NCI-H146 (cell line): ENCODE results near the gene CPSF7.
"Not testable (repeated sequence)": the region's sequence is repeated elsewhere in the genome, so short reads cannot be mapped to it uniquely, and the experiment has no call there.

ENCODE experiments used
- DNase-seq: peaks from one replicate; lab custom pipeline; 2025; lab: John Stamatoyannopoulos, UW

The CPSF7 gene

DNA sequence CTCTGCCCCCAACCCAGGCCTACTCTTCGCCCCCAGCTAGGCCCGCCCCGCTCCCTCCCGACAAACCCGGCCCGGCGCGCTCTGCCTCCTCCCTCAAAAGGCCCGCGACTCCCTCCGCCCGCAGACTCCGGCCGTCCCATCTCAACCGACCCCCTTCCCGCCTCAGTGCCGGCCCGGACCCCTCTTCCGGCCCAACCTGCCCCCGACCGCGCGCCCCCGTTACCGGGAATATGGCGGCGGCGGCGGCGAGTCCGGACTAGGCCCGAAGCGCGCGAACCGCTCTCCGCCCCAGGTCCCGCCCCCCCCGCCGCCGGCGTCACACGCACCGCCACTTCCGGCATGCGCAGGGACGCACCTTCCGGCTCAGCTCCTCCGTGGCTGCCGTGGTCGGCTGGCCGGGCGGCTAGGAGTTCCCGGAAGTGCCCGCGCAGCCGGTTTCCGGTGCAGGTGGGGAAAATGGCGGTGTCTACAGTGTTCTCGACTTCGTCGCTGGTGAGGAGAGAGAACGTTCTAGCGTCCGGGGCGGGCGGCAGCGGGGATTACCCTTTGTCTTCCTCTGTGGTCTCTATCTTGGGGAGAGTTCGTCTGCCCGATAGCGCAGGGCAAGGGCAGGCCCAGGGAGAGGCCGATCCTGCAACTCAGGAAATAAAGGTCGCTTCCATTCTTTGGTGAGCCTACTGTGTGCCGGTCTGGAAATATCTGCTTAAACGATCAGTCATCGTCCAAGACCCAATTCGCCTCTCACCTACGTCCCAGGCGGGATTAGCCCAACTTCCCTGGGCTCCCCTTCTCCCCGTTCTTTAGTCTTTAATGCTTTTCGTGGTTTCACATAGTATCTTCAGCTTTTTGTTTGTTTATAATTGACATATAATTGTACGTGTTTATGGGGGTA lies at the start of gene CPSF7, which contains the start of gene SDHAF2:
Gene CPSF7, minus strand, starts transcription at position 285 of the 892 bp plus-strand sequence. CDS start 740 bp downstream, outside the sequence.
Gene SDHAF2, plus strand, starts transcription at position 434 of the 892 bp plus-strand sequence. Its CDS starts 23 bp downstream, at position 457.
- DNase-seq: peak; percentile 97

GRCh38 chr11:61477727-61478148 lies 48.0 kb upstream of the CPSF7 start:
- peak; percentile 27 for DNase-seq

DNA sequence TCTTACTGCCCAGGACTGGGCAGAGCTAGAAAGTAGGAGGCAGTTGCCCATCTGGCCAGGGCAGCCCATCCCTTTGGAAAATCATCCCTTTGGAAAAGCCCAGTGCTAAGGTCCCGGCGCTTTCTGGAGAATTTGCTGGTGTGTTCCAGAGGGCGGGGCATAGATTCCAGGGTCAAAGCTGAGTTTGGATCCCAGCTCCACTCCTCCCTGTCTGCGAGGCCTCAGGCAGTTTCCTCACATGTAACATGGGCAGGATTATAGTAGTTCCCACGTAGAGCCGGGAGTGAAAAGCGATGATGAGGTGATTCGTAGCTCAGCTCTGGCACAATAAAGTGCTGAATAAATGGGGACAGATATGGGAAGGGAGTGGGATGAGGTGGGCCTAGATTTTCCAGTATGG lies 47.4 kb upstream of the CPSF7 start:
- DNase-seq: no peak

- DNase-seq: no peak
Observed at GRCh38 chr11:61476371-61476770, 46.6 kb upstream of the CPSF7 start.

DNA sequence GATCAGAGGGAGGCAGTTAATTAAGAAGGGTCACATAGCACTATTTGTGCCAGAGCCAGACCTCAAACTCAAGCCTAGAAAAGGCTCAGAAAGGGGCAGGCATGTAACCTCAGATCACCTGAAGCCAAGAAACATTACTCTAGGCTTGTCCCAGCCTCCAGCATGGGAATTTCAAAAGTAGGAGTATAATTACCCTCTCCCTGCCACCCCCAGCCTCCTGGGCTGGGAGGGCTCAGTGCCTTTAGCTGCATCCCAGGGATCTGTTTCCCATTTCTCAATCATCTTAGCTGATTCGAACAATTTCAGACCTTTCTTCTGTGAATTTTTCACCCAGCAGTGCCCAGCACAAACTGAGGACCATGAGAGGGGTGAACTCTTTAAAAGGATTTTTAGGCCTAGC lies 45.7 kb upstream of the CPSF7 start:
- no peak for DNase-seq

GRCh38 chr11:61474013-61474643 lies 44.4 kb upstream of the CPSF7 start:
- no peak for DNase-seq

DNA sequence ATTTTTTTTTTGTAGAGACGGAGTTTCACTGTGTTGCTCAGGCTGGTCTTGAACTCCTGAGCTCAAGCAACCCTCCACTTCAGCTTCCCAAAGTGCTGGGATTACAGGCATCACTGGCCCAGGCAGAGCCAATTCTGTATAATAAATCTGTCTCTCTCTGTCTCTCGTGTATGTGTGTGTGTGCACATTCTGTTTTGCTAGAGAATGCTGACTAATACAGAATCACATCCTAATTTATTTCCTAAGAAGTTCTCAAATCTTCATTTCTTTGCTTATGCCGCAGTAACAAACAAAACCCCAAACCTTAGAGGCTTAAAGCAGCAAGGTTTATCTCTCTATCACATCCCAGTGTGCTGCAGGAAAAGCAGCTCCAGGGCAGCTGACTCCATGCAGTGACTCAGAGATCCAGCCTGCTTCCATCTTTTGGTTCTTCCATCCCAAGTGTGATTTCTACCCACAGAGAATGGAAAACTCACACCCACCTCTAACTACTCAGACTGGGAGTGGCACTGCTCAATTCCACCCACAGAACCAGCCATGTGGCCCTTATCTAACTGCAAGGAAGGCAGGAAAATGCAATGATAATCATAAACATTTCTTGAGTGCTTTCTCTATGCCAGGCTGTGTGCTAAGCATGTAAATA lies 43.7 kb upstream of the CPSF7 start:
- DNase-seq: no peak

GRCh38 chr11:61472868-61473267 lies 43.1 kb upstream of the CPSF7 start:
- no peak for DNase-seq

- no peak for DNase-seq
Observed at GRCh38 chr11:61472282-61472681, 42.5 kb upstream of the CPSF7 start.

GRCh38 chr11:61468002-61468401 lies 38.2 kb upstream of the CPSF7 start:
- no peak for DNase-seq

- DNase-seq: not testable (repeated sequence)
Observed at GRCh38 chr11:61467602-61468001, 37.8 kb upstream of the CPSF7 start.

DNA sequence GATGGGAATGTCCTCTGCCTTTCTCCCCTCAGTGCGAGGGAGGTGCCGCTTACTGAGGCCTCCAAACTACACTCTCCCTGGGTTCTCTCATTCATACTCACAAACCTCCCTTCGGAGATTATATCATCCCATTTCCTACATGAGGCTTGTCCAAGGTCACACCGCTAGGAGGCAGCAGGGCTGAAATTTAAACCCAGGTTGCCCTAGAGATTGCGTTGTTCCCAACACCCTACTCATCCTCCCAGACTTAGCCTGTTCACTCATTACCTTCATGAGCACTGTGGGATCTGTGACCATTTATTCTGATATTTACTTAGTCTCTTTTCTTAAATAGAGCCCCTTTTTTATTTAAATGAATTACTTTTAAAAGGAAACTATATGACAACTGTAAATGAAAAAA lies 31.2 kb upstream of the CPSF7 start:
- no peak for DNase-seq

- no peak for DNase-seq
Observed at GRCh38 chr11:61460474-61460881, 30.7 kb upstream of the CPSF7 start.

GRCh38 chr11:61454520-61454919 lies 24.7 kb upstream of the CPSF7 start:
- DNase-seq: no peak

DNA sequence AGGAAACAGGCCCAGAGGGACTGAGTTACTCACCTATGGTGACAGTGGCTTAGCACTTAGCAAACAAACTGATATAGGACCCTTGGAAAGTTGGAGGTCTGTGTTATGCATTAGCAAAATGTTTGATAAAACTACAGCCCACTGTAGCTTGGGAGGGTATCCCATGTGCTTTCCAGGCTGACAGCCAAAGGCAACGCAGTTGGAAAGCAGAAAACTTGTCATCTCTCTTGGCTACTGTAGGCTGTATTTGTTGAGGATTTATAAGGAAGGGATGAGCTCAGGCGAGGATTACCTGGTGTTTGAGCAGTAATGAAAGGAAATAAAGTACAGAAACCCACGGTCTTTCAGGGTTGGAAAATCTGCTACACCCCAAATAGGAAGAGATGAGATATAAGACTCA lies 23.9 kb upstream of the CPSF7 start:
- no peak for DNase-seq

DNA sequence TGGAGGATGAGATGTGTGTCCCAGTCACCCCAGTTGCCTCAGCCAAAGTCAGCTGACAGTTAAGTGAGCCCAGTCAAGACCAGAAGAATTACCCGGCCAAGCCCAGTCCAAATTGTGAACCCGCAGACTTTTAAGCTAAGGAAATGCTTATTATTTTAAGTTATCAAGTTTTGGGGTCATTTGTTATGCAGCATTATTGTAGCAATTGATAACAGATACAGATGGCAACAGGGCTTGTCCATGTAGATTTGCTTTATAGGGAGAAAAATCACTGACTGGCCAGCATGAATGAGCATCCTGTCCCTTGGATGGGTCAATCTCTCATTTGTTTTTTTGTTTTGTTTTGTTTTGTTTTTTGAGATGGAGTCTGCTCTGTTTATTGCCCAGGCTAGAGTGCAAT lies 23.1 kb upstream of the CPSF7 start:
- no peak for DNase-seq

DNA sequence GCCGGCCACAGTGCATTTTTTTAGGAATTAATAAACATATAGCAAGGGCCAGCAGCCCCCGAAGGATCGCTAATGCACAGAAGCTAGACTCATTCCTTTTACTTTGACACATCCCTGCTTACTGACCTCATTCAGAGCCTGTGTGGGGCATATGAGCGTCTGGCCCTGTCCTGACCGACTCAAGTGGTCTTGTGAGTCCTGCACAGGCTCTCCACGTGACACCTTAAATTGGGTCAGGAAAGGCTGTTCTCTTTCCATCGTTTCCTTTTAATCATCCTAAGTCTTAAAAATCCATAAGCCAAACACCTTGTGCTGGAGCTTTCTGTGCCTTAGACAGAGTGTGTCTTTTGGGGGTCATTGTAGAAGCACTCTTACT lies 18.8 kb upstream of the CPSF7 start:
- no peak for DNase-seq

- DNase-seq: no peak
Observed at GRCh38 chr11:61447601-61448551, 18.1 kb upstream of the CPSF7 start.

DNA sequence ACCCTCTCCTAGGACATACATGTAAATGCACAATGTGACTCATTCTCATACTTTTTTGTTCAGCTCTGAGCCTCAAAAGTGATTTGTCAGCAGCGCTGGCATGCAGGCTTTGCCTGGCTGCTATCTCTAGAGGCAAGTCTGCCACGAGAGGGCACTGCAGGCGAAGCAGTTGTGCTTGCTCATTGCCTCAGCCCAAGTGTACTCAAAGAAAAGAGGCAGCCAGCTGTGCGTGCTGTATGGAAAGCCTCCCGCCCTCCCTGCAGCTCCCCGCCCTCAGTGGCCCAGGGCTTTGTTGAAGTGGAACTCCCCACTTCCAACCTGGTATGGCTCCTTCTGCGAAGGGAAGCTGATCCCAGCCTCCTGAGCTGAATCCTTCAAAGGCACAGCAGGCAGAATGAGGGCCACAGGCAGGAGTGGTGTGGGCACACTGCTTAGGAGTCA lies 16.5 kb upstream of the CPSF7 start:
- DNase-seq: peak; percentile 85

- peak; percentile 7 for DNase-seq
Observed at GRCh38 chr11:61445516-61445915, 15.7 kb upstream of the CPSF7 start.

DNA sequence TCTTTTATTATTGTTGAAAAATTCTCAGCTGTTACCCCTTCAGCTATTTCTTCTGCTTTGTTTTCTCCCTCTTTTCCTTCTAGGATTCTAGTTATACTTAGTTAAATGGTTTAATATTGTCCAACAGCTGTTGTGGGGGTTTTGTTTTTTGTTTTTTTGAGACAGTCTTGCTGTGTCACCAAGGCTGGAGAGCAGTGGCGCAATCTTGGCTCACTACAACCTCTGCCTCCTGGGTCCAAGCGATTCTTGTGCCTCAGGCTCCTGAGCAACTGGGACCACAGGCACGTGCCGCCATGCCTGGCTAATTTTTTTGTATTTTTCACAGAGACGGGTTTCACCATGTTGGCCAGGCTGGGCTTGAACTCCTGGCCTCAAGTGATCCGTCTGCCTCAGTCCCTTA lies 12.8 kb upstream of the CPSF7 start:
- DNase-seq: no peak

GRCh38 chr11:61439615-61440014 lies 9.8 kb upstream of the CPSF7 start:
- DNase-seq: no peak
